Measurements from ENCODE around the gene NHEJ1.

GRCh38 chr2:219028996-219029828 is 131.4 kb downstream of the NHEJ1 start:
- TF ChIP-seq CTCF (IDR thresholded peaks at IDR 0.05) (no peak), POLR2AphosphoS5 (IDR thresholded peaks at IDR 0.05) (no peak), POLR2A (IDR thresholded peaks at IDR 0.05) (no peak)
